Stimulated activated CD8-positive, alpha-beta memory T cell treated with anti-CD3 and anti-CD28 coated beads, Interleukin-15, amount 100 ng/mL, for 24 hours (primary cell): ENCODE results near the gene NKPD1.
A peak's percentile ranks its signal among the peaks of the same experiment; 100 is the strongest.
"Not testable (repeated sequence)": the region's sequence is repeated elsewhere in the genome, so short reads cannot be mapped to it uniquely, and the experiment has no call there.

Experiments used
- DNase-seq: peaks from one replicate; pipeline ENCODE4 v3.0.0-alpha.2; 2020; ENCODE audit warnings: low read depth

NKPD1 gene

DNA sequence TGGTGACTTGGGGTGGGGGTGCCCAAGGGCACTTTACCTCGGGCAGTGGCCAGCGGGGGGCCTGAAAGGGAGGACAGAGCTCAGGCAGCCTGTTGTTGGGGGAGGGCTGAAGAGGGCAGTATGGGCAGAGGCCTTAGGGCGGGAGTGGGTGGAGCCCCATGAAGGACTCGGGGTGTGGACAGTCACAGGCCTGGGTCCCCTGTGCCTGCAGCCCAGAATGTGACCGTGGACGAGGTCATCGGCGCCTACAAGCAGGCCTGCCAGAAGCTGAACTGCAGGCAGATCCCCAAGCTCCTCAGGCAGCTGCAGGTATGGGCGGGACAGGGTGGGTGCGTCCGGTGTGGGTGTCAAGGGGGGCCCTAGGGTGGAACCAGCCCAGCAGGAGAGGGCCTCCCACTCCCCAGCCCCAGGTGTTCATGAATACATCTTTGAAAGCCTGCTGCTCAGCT lies 22.5 kb downstream of the NKPD1 start:
- DNase-seq, result no peak

GRCh38 chr19:45137179-45137761 lies 23.5 kb downstream of the NKPD1 start:
- no peak for DNase-seq

DNA sequence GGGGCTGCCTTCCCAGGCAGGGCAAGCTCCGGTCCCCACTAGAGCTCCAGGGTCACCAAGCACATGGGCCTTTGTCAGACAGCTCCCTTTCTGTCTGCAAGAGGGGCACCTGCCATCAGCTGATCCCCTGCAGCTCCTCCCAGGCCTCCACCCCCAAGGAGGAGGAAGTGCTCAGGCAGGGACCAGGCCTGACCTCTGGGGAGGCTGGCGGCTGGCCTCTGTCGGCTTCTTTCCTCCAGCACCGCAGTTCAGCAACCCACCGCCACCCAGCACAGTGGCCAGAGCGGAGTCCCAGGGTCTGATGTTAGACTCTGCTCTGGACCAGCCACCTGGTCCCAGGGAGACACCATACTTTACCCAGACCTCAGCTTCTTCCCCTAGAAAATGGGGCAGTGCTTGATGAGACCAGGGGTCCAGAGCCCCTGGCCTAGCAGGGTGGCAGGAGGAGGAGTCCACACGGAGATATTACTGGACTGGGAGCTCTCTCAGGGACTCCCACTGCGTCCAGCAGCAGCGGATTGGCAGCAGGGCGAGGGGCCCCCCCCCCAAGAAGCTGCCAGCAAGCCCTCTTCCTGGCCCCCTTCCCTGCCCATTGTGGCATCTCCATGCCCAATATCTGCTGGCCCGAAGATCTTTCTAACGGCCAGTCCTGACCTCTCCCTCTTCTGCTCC lies 24.1 kb downstream of the NKPD1 start:
- no peak for DNase-seq

DNA sequence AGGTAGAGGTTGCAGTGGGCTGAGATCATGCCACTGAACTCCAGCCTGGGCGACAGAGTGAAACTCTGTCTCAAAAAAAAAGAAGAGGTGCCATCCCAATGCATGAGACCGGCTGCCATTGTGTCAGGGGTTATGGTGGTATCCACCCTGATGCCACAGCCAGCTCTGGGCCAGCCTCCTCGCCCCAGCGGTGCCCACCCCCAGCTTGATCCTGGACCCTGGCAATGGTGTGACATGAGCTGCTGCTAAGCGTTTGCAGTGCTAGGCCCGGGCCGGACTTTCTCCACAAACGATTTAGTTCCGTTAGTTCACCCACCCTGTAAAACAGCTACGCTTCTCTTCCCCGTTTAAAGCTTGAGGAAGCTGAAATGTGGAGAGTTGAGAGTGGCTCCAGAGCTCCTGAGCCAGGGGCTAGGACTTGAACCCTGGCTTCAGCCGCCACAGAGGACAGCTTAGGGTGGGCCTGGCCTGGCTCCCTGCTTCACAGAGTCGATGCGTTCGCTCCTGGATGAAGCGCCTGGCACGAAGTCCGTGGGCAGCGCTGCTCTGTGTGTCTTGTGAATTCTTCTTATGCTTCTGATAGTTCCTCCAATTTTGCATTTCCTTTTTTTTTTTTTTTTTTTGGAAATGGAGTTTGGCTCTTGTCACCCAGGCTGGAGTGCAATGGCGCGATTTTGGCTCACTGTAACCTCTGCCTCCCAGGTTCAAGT lies 25.5 kb downstream of the NKPD1 start:
- no peak for DNase-seq

DNA sequence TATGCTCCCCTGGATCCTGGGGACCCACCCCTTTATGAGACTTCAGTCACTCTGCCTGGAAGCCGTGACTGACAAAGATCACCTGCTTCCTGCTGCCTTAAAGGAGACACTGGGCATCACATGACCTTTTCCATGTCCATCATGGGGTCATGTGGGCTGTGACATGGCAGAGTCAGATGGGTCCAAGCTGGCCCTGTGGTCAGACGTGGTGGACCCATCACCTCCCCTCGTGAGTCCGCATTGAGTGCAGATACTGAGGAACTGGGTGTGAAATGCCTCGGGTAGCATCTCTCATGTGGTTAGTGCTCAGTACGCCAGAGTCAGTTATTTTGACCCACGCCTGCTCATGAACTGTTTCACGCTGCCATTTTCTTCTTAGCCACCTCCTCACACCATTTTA lies 27.1 kb downstream of the NKPD1 start:
- no peak for DNase-seq

- no peak for DNase-seq
These were observed 29.7 kb downstream of the NKPD1 start for GRCh38 chr19:45130888-45131615.

GRCh38 chr19:45130236-45130635 lies 30.5 kb downstream of the NKPD1 start:
- no peak for DNase-seq

DNA sequence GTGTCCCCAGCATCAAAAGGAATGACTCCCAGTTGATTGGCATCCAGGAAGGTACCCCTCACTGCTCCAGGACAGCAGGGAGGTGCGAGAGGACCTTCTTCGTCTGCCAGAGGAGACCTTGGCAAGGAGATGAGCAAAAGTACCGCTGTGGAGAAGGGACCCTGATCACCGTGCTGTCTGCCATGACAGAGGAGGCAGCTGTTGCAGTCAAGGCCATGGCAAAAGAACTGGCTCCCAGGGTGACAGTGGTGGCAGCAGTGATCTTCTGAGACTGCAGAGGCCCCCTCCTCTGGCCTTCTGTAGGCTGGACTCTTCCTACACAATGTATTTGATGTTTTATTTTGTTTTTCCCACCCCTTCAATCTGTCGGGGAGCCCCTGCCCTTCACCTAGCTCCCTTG lies 32.0 kb downstream of the NKPD1 start:
- DNase-seq, result no peak

GRCh38 chr19:45128146-45128545 lies 32.6 kb downstream of the NKPD1 start:
- DNase-seq, result no peak

- DNase-seq, result no peak
These were observed 34.1 kb downstream of the NKPD1 start for GRCh38 chr19:45126654-45127053.

- DNase-seq, result peak; percentile 21
These were observed 34.7 kb downstream of the NKPD1 start for GRCh38 chr19:45125975-45126493.

DNA sequence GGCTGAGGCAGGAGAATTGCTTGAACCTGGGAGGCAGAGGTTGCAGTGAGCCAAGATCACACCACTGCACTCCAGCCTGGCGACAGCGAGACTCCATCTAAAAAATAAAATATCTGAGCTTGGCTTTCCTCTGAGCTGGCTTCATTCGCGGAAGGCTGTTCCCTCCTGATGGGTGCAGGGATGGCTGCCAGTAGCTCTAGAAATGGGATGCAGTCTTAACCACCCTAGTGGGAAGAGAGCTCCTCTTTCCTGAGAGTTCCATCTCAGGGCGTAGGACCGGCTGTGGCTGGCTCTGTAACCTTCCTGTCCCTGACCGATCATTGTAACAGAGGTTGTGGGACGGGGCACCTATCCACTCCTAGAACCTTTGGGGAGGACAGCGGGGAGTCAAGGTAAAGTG lies 35.4 kb downstream of the NKPD1 start:
- DNase-seq, result no peak

DNA sequence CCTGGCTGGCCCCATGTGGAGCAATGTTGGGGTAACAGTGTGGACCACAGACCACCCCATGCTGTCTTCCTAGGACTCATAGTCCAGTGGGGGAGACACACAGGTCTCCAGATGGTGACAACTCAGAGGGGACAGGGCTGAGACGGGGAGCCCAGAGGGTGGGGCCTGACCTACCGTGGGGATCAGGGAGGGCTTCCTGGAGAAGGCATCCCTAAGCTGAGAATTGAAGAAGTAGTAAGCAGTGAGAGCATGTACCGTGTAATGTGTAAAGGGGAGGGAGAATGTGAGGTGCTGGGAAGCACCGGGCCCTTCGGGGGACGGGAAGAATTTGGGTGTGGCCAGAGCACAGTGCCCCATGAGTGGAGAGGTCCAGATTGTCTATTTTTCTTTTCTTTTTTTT lies 36.8 kb downstream of the NKPD1 start:
- no peak for DNase-seq

GRCh38 chr19:45123440-45123850 lies 37.3 kb downstream of the NKPD1 start:
- no peak for DNase-seq

DNA sequence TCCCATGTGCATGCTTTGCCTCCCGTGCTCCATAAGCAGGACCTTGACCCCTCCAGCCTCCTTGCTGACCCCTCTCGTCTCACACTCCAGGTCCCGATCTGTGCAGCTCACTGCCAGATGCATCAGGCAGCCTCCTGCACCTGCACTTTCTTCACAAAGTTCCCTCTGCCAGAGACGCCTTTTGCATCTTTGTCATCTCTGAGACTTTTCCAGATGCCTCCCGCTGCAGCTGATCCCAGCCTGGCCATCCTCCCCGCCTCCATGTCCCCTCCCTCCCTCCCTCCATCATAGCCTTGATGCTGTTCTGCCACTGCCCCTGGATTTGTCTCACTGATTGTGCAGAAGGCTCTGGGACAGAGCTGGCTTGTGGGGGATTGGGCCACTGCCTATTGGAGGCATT lies 38.0 kb downstream of the NKPD1 start:
- no peak for DNase-seq

DNA sequence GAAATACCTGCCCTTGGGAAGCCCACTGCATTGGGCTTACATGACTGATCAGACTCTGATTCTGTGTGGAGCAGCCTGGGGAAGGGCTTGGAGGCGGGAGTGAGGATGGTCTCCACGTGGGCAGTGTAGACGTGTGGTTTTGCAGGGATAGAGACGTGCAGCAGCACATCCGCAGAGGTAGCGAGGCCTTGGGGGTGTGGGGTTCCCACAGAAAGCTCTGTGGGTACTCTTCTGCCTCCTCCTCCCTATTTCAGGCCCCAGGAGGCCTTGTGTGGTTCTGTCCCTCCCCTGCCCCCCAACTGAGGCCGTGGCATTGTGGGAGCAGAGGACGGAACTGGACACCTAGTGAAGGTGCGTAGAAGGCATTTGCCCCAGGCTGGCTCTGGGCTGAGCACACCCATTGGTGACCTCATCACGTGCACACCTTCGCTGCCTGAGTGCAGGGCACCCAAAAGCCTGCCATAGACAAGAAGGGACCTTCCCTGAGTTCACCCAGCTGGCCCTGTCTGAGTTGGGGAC lies 38.9 kb downstream of the NKPD1 start:
- DNase-seq, result no peak

DNA sequence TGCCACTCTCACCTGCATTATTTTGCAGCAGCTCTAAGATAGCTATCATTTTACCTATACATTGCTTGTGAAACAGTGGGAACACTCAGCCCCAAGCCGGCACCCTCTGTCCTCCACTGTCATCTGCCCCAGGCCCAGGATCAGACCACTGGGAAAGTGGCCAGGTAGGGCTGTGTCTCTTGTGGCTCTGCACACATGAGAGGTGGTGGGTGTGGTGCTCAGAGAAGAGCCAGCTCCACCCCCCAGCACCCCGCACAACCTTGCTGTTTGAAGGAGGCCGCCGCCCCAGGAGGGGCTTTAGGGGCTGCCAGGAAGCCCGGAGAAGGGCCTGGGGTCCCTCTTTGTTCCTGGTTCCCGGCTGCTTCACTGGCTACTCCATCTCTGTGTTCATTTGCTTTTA lies 41.2 kb downstream of the NKPD1 start:
- DNase-seq, result no peak

GRCh38 chr19:45118591-45119355 lies 42.0 kb downstream of the NKPD1 start:
- DNase-seq, result not testable (repeated sequence)

- DNase-seq, result no peak
These were observed 42.7 kb downstream of the NKPD1 start for GRCh38 chr19:45118106-45118505.

GRCh38 chr19:45117671-45118070 lies 43.1 kb downstream of the NKPD1 start:
- DNase-seq, result no peak

GRCh38 chr19:45117167-45117594 lies 43.6 kb downstream of the NKPD1 start:
- DNase-seq, result no peak
